ELR (cell line): ENCODE measurements around the gene CST1.

Experiments
- DNase-seq: peaks from one replicate; pipeline ENCODE4 v3.0.0-alpha.2; 2015; ENCODE audit warnings: low read depth

Gene CST1

GRCh38 chr20:23702021-23702420, 48.7 kb downstream of the CST1 start:
- DNase-seq, result peak; percentile 50

DNA sequence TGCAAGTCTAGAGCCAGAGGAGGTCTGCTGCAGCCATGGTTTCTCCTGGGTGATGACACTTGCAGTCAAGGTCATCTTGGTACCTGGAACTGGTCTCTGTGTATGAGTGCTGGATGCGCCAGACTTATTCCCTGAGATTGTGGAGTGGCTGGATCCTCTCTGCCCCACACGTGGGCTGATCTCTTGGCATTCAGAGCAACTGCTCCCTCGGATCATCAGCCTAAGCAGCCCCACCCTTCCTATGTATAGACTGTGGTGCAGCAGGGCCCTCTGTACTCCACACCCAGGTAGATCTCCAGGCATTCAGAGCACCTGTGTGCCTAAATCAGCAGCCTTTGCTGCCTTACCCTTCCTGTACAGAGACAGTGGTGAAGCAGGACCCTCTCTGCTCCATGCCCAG, 49.8 kb downstream of the CST1 start:
- no peak for DNase-seq

- DNase-seq, result no peak
Measured at GRCh38 chr20:23697947-23698346, 52.8 kb downstream of the CST1 start.
